OCI-LY3 (cell line): ENCODE results near the gene CLEC16A.

Experiments used
- H2AFZ ChIP-seq: fragments of 200-600, 300-600 bp; shearing (Covaris generic); 2 replicates; pipeline ENCODE4 v1.6.0; 2014; ENCODE audit warnings: antibody characterized with exemption, low read depth, low read length
- H3K27ac ChIP-seq: fragments of 200-600, 300-600 bp; sonication (generic); 2 replicates; pipeline ENCODE4 v1.5.1; 2014; ENCODE audit warnings: mild to moderate bottlenecking, low read length, moderate library complexity, mixed read lengths
- H3K27me3 ChIP-seq: fragments of 200-600, 300-600 bp; sonication (generic); 2 replicates; pipeline ENCODE4 v1.6.1; 2014; ENCODE audit warnings: low read depth, low read length, mixed read lengths
- H3K36me3 ChIP-seq: fragments of 200-600, 300-600 bp; sonication (generic); replicated peaks from 2 replicates; pipeline ENCODE3; 2014; ENCODE audit warnings: low read depth, low read length, mixed read lengths
- H3K4me1 ChIP-seq: fragments of 300-600, 200-600 bp; sonication (generic); 2 replicates; pipeline ENCODE4 v1.6.1; 2014; ENCODE audit warnings: low read length, mixed read lengths
- H3K4me2 ChIP-seq: fragments of 200-600, 300-600 bp; sonication (generic); 2 replicates; pipeline ENCODE4 v1.6.1; 2014; ENCODE audit warnings: low read length, mixed read lengths
- H3K4me3 ChIP-seq: fragments of 300-600, 200-600 bp; sonication (generic); 2 replicates; pipeline ENCODE4 v1.5.1; 2014; ENCODE audit warnings: antibody characterized with exemption, mild to moderate bottlenecking, low read length, moderate library complexity
- H3K79me2 ChIP-seq: fragments of 300-600, 200-600 bp; shearing (Covaris generic); 2 replicates; pipeline ENCODE4 v1.6.1; 2014; ENCODE audit warnings: mild to moderate bottlenecking, low read length, mixed read lengths
- H3K9ac ChIP-seq: fragments of 300-600, 200-600 bp; shearing (Covaris generic); 2 replicates; pipeline ENCODE4 v1.6.0; 2014; ENCODE audit warnings: mild to moderate bottlenecking, low read length, moderate library complexity
- H3K9me3 ChIP-seq: fragments of 200-600, 300-600 bp; shearing (Covaris generic); 2 replicates; pipeline ENCODE4 v1.6.1; 2014; ENCODE audit warnings: low read length, mixed read lengths; ENCODE audit not compliant: insufficient read depth
- H4K20me1 ChIP-seq: fragments of 200-600, 300-600 bp; sonication (generic); 2 replicates; pipeline ENCODE4 v1.6.1; 2016; ENCODE audit warnings: low read length, mixed read lengths; ENCODE audit not compliant: insufficient read depth
- EZH2phosphoT487 ChIP-seq: fragments of 200-600 bp; shearing (Covaris generic); IDR thresholded peaks from 2 replicates; pipeline ENCODE4 v1.6.1; 2018; ENCODE audit warnings: antibody characterized with exemption, mixed run types, low read depth
- TF ChIP-seq, protein P1 (sequence below): fragments of 200-600, 300-600 bp; sonication (generic); IDR thresholded peaks from 2 replicates; pipeline ENCODE4 v1.5.1; 2014; ENCODE audit warnings: antibody characterized with exemption, low read length, low read depth

Gene CLEC16A

DNA sequence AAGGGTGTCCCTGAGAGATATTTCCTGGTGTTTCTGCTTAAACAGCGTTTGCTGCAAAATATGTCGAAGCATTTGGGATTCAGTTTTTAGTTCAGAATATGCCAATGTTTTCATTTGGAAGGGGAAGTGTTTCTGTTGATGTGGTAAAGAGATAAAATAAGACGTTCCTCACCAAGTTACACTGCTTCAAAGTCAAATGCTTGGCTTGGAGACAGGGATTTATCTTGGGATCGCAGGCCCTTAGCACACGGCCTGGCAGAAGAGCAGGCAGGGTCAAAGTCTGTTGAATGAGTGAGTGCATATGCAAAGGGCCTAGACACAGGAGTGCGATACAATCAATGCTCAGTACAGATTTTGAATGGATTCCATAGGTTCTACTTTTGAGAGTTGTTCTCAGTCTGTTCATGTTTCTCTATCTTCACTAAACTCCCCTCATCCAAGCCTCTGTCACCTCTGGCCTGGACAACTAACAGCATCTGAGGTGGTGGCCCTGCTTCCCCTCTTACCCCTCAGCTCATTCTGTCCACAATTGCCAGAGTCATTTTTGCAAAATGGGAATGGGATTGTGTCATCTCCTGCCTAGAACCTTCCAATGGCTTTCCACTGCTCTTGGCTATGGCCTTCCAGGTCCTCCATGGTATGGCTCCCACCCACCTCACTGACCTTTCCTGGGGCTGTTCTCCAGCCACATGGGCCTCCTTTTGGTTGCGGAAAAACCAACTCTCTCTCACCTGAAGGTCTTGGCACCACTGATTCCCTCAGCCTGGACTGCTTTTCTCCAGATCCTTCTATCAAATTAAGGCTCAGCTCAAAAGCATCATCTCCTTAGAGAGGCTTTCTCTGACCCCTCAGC is 5.3 kb upstream of the CLEC16A start:
- Histone ChIP-seq H3K27ac (no peak overlapping the region), H3K4me3 (no peak overlapping the region), H2AFZ (no peak overlapping the region), H4K20me1 (peaks cover 32% of the 10 kb centered on the region), H3K9me3 (no peaks in the 10 kb centered on the region), H3K4me1 (peaks cover 35% of the 10 kb centered on the region), H3K36me3 (peaks cover 30% of the 10 kb centered on the region), H3K79me2 (peaks cover 33% of the 10 kb centered on the region), H3K9ac (no peak overlapping the region), H3K27me3 (no peaks in the 10 kb centered on the region), H3K4me2 (no peak overlapping the region)
- TF ChIP-seq, protein P1, sequence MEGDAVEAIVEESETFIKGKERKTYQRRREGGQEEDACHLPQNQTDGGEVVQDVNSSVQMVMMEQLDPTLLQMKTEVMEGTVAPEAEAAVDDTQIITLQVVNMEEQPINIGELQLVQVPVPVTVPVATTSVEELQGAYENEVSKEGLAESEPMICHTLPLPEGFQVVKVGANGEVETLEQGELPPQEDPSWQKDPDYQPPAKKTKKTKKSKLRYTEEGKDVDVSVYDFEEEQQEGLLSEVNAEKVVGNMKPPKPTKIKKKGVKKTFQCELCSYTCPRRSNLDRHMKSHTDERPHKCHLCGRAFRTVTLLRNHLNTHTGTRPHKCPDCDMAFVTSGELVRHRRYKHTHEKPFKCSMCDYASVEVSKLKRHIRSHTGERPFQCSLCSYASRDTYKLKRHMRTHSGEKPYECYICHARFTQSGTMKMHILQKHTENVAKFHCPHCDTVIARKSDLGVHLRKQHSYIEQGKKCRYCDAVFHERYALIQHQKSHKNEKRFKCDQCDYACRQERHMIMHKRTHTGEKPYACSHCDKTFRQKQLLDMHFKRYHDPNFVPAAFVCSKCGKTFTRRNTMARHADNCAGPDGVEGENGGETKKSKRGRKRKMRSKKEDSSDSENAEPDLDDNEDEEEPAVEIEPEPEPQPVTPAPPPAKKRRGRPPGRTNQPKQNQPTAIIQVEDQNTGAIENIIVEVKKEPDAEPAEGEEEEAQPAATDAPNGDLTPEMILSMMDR = no peak
- TF ChIP-seq EZH2phosphoT487 = no peak

DNA sequence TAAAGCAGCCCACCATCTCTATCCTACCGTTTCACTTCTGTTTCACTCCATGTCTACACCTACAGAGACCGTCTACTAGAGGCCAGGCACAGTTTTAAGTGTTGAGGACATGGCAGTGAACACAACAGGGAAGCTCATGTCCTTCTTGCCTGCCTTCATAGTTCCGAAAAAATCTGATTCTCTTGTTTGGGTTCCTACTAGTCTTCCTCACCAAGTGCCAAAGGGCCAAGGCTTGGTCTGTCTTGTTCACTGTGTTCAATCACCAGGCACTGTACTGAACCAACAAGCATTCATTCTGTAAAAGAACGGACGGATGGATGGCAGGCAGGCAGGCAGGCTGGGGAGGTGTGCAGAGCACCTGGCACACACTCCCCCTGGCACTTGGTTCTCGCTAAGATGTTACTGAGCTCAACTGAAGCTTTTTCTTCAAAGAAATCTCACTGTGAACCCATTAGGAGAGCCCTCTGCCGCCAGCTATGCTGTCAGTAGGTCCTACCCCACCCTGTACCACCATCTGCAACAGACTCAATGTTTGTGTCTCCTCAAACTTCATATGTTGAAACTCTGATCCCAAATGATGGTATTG is 4.6 kb upstream of the CLEC16A start:
- Histone ChIP-seq H3K27me3 (no peaks in the 10 kb centered on the region), H3K4me1 (peaks cover 35% of the 10 kb centered on the region), H3K4me3 (no peak overlapping the region; the same call in 1 of the 2 replicates), H3K79me2 (peaks cover 33% of the 10 kb centered on the region), H3K36me3 (peaks cover 30% of the 10 kb centered on the region), H3K9ac (no peak overlapping the region), H3K27ac (no peak overlapping the region), H3K4me2 (peak overlapping the region; percentile 99), H4K20me1 (peaks cover 30% of the 10 kb centered on the region), H2AFZ (no peak overlapping the region), H3K9me3 (no peaks in the 10 kb centered on the region)
- TF ChIP-seq, protein P1 = no peak
- TF ChIP-seq EZH2phosphoT487 = no peak

DNA sequence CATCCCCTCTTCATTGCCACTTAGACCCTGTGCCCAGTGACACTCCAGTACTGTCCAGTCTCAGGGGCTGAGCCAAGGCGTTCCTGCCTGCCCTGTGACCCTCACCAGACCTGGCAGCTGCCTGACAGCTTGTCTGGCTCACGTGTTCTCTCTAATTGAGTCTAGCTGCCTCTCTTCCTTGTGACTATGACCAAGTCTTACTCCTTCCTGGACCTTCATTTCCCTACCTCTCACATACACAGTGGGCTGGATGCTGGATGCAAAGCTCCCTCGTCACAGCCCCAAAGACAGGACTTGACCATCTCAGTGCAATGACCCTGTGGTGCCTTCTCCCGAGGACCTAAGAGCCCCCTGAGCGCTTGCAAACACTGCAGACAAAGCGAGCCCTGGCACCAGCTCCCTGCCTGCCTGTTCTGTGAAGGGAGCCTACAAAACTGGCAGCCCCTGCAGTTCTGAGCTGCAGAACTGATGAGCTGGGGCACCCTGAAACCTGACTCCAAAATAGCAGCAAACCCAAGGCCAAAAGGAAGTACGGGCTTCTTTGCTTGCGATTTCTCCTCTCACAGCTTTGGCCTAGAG is 3.8 kb upstream of the CLEC16A start:
- Histone ChIP-seq H3K9ac (peak overlapping the region; percentile 76), H3K27me3 (no peaks in the 10 kb centered on the region), H3K79me2 (peaks cover 39% of the 10 kb centered on the region), H3K9me3 (no peaks in the 10 kb centered on the region), H3K27ac (no peak overlapping the region), H3K36me3 (peaks cover 28% of the 10 kb centered on the region), H4K20me1 (peaks cover 27% of the 10 kb centered on the region), H3K4me1 (peaks cover 40% of the 10 kb centered on the region), H3K4me3 (peak overlapping the region; percentile 78), H3K4me2 (peak overlapping the region; percentile 99), H2AFZ (no peak overlapping the region)
- TF ChIP-seq, protein P1 = no peak
- no peak for TF ChIP-seq EZH2phosphoT487
